Adrenal gland (tissue), 5 donors: ENCODE measurements around the gene SFTPB.

Experiments
- POLR2A ChIP-seq, 2 donors: fragments of 450-650 bp; IDR thresholded peaks; one replicate each; pipeline ENCODE4 v1.6.1; 2017; ENCODE audit warnings: antibody characterized with exemption in 2 of 2, mild to moderate bottlenecking in 2 of 2, moderate library complexity in 1 of 2
- TF ChIP-seq, protein P1 (sequence below), 6 experiments: fragments of 450-650 bp in 4 of 6; fragments of 200-600 bp in 2 of 6; sonication (generic) in 1 of 6; IDR thresholded peaks; 1 replicate in 5 of 6; 2 replicates in 1 of 6; pipeline versions ENCODE4 v1.5.1 to v1.8.0; 2016 to 2021; ENCODE audit warnings: antibody characterized with exemption in 6 of 6, mild to moderate bottlenecking in 2 of 6, moderate library complexity in 1 of 6
- donor health status: DM: no; HTN: no; CAD: no.

DNA sequence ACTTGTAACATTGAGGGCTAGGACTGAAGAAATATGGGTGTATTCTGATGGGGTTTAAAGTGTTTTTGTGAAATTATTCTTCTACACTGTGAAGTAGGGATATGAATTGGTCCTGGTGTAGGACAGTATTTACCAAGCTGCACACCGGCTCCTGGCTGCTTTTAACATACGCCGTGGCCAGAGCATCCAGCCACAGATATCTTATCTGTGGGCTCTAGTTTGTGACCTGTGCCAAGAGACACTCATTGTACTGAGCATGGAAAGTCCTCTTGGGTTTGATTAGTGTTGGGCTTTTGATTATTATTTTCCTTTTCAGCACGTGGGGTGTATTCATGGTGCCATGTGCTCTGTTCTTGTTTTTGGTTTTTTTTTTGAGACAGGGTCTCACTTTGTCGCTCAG lies 44.0 kb downstream of the SFTPB start:
- TF ChIP-seq POLR2A (IDR thresholded peaks at IDR 0.05) = no peak
- TF ChIP-seq, protein P1, sequence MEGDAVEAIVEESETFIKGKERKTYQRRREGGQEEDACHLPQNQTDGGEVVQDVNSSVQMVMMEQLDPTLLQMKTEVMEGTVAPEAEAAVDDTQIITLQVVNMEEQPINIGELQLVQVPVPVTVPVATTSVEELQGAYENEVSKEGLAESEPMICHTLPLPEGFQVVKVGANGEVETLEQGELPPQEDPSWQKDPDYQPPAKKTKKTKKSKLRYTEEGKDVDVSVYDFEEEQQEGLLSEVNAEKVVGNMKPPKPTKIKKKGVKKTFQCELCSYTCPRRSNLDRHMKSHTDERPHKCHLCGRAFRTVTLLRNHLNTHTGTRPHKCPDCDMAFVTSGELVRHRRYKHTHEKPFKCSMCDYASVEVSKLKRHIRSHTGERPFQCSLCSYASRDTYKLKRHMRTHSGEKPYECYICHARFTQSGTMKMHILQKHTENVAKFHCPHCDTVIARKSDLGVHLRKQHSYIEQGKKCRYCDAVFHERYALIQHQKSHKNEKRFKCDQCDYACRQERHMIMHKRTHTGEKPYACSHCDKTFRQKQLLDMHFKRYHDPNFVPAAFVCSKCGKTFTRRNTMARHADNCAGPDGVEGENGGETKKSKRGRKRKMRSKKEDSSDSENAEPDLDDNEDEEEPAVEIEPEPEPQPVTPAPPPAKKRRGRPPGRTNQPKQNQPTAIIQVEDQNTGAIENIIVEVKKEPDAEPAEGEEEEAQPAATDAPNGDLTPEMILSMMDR (IDR thresholded peaks at IDR 0.05) = no peak
